Measurements from ENCODE around the gene DHDDS.

GRCh38 chr1:26387447-26387846 lies 44.7 kb upstream of the DHDDS start:
- TF ChIP-seq CTCF (IDR thresholded peaks at IDR 0.05) (no peak), SIN3A (IDR thresholded peaks at IDR 0.05; ENCODE audit: borderline replicate concordance, insufficient read depth, low read depth, low read length) (no peak), POLR2AphosphoS5 (IDR thresholded peaks at IDR 0.05; ENCODE audit: low read depth, low read length) (no peak)
